Uterus (tissue), 2 donors: ENCODE data around the gene BABAM2.

Source experiments
- CTCF ChIP-seq, 4 experiments: fragments of 200-600 bp in 2 of 4; fragments of 450-650 bp in 2 of 4; sonication (generic) in 2 of 4; IDR thresholded peaks; one replicate each; pipeline ENCODE4 v1.5.1; 2016 to 2019; ENCODE audit warnings: antibody characterized with exemption in 4 of 4, mild to moderate bottlenecking in 2 of 4, moderate library complexity in 1 of 4
- POLR2A ChIP-seq, 2 donors: fragments of 450-650 bp; IDR thresholded peaks; one replicate each; pipeline ENCODE4 v1.6.1; 2016; ENCODE audit warnings: antibody characterized with exemption in 2 of 2, mild to moderate bottlenecking in 1 of 2, moderate library complexity in 1 of 2

GRCh38 chr2:27866237-27866636 is 24.3 kb upstream of the BABAM2 start:
- no peak for TF ChIP-seq CTCF (IDR thresholded peaks at IDR 0.05)
- no peak for TF ChIP-seq POLR2A (IDR thresholded peaks at IDR 0.05)
